ENCODE measurements around the gene PET117.

DNA sequence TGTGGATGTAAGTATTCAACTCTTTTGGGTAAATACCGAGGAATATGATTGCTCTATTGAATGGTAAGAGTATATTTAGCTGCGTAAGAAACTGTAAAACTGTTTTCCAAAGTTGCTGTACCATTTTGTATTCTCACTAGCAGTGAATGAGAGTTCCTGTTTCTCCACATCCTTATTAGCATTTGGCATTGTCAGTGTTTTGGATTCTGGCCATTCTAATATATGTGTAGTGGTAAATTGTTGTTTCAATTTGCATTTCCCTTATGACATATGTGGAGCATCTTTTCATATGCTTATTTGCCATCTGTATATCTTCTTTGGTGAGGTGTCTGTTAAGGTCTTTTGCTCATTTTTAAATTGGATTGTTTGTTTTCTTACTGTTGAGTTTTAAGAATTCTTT, 29.3 kb upstream of the PET117 start:
- no peak for TF ChIP-seq POLR2AphosphoS5 (IDR thresholded peaks at IDR 0.05; ENCODE audit: low read depth, low read length)
- no peak for TF ChIP-seq POLR2A (IDR thresholded peaks at IDR 0.05; ENCODE audit: low read depth, low read length)

Data from GM12891 (cell line).